IPS-18a (cell line): ENCODE data around the gene HCRTR1.

ENCODE experiments used
- H3K27ac ChIP-seq: one replicate; pipeline ENCODE4 v1.5.1; 2013; ENCODE audit warnings: low read length
- H3K27me3 ChIP-seq: one replicate; pipeline ENCODE4 v1.6.1; 2013; ENCODE audit warnings: mild to moderate bottlenecking, low read length; ENCODE audit not compliant: control insufficient read depth, insufficient read depth
- H3K36me3 ChIP-seq: one replicate; pipeline ENCODE4 v1.6.1; 2013; ENCODE audit warnings: low read depth, low read length; ENCODE audit not compliant: control insufficient read depth
- H3K4me1 ChIP-seq: one replicate; pipeline ENCODE4 v1.6.1; 2013; ENCODE audit warnings: low read depth, low read length; ENCODE audit not compliant: control insufficient read depth
- H3K4me3 ChIP-seq: one replicate; pipeline ENCODE4 v1.5.1; 2013; ENCODE audit warnings: low read length
- H3K9ac ChIP-seq: one replicate; pipeline ENCODE4 v1.6.1; 2013; ENCODE audit warnings: mild to moderate bottlenecking, low read length, moderate library complexity
- H3K9me3 ChIP-seq: one replicate; pipeline ENCODE4 v1.6.1; 2013; ENCODE audit warnings: low read depth, low read length; ENCODE audit not compliant: control insufficient read depth

HCRTR1 gene

GRCh38 chr1:31669786-31670592 is 52.5 kb downstream of the HCRTR1 start:
- Histone ChIP-seq H3K36me3 (no peaks in the 10 kb centered on the region), H3K4me1 (peaks cover 13% of the 10 kb centered on the region), H3K9ac (no peak overlapping the region), H3K27me3 (no peaks in the 10 kb centered on the region), H3K27ac (no peak overlapping the region), H3K9me3 (no peaks in the 10 kb centered on the region), H3K4me3 (no peak overlapping the region)

- no peak overlapping the region for H3K27ac ChIP-seq
- H3K4me3 ChIP-seq, result no peak overlapping the region
- H3K9ac ChIP-seq, result no peak overlapping the region
- H3K27me3 ChIP-seq, result no peaks in the 10 kb centered on the region
- H3K9me3 ChIP-seq, result no peaks in the 10 kb centered on the region
- peaks cover 13% of the 10 kb centered on the region for H3K4me1 ChIP-seq
- no peaks in the 10 kb centered on the region for H3K36me3 ChIP-seq
These were observed 53.1 kb downstream of the HCRTR1 start for GRCh38 chr1:31670593-31670964.

GRCh38 chr1:31671147-31671546 is 53.7 kb downstream of the HCRTR1 start:
- Histone ChIP-seq H3K9me3 (no peaks in the 10 kb centered on the region), H3K27me3 (no peaks in the 10 kb centered on the region), H3K4me3 (no peak overlapping the region), H3K9ac (no peak overlapping the region), H3K27ac (no peak overlapping the region), H3K4me1 (peaks cover 13% of the 10 kb centered on the region), H3K36me3 (no peaks in the 10 kb centered on the region)

GRCh38 chr1:31671561-31672201 is 54.2 kb downstream of the HCRTR1 start:
- H3K9ac ChIP-seq, result no peak overlapping the region
- H3K9me3 ChIP-seq, result no peaks in the 10 kb centered on the region
- no peaks in the 10 kb centered on the region for H3K36me3 ChIP-seq
- peaks cover 13% of the 10 kb centered on the region for H3K4me1 ChIP-seq
- no peak overlapping the region for H3K27ac ChIP-seq
- no peaks in the 10 kb centered on the region for H3K27me3 ChIP-seq
- H3K4me3 ChIP-seq, result no peak overlapping the region

GRCh38 chr1:31672986-31673385 is 55.5 kb downstream of the HCRTR1 start:
- no peak overlapping the region for H3K27ac ChIP-seq
- H3K9me3 ChIP-seq, result no peaks in the 10 kb centered on the region
- H3K36me3 ChIP-seq, result no peaks in the 10 kb centered on the region
- H3K4me3 ChIP-seq, result no peak overlapping the region
- no peak overlapping the region for H3K9ac ChIP-seq
- H3K4me1 ChIP-seq, result peaks cover 13% of the 10 kb centered on the region
- H3K27me3 ChIP-seq, result no peaks in the 10 kb centered on the region

GRCh38 chr1:31673433-31673832 is 55.9 kb downstream of the HCRTR1 start:
- H3K36me3 ChIP-seq, result no peaks in the 10 kb centered on the region
- no peak overlapping the region for H3K4me3 ChIP-seq
- H3K4me1 ChIP-seq, result peaks cover 13% of the 10 kb centered on the region
- H3K27me3 ChIP-seq, result no peaks in the 10 kb centered on the region
- no peak overlapping the region for H3K27ac ChIP-seq
- H3K9ac ChIP-seq, result no peak overlapping the region
- H3K9me3 ChIP-seq, result no peaks in the 10 kb centered on the region

GRCh38 chr1:31674626-31675025 is 57.1 kb downstream of the HCRTR1 start:
- H3K4me1 ChIP-seq, result peaks cover 13% of the 10 kb centered on the region
- no peak overlapping the region for H3K9ac ChIP-seq
- H3K27me3 ChIP-seq, result no peaks in the 10 kb centered on the region
- H3K27ac ChIP-seq, result no peak overlapping the region
- no peaks in the 10 kb centered on the region for H3K36me3 ChIP-seq
- H3K4me3 ChIP-seq, result no peak overlapping the region
- no peaks in the 10 kb centered on the region for H3K9me3 ChIP-seq

- Histone ChIP-seq H3K4me1 (peaks cover 8% of the 10 kb centered on the region), H3K4me3 (no peak overlapping the region), H3K27me3 (no peaks in the 10 kb centered on the region), H3K9me3 (no peaks in the 10 kb centered on the region), H3K27ac (no peak overlapping the region), H3K9ac (no peak overlapping the region), H3K36me3 (no peaks in the 10 kb centered on the region)
These were observed 57.7 kb downstream of the HCRTR1 start for GRCh38 chr1:31675161-31675560.

- peaks cover 2% of the 10 kb centered on the region for H3K4me1 ChIP-seq
- no peaks in the 10 kb centered on the region for H3K9me3 ChIP-seq
- H3K27me3 ChIP-seq, result no peaks in the 10 kb centered on the region
- no peak overlapping the region for H3K27ac ChIP-seq
- no peak overlapping the region for H3K9ac ChIP-seq
- H3K4me3 ChIP-seq, result no peak overlapping the region
- no peaks in the 10 kb centered on the region for H3K36me3 ChIP-seq
These were observed 58.3 kb downstream of the HCRTR1 start for GRCh38 chr1:31675756-31676155.
